Fibroblast of skin of left quadriceps (primary cell): ENCODE measurements around the gene LRRC36.
"Not testable (repeated sequence)": the region's sequence is repeated elsewhere in the genome, so short reads cannot be mapped to it uniquely, and the experiment has no call there.

ENCODE experiments used
- DNase-seq, 2 experiments: peaks; one replicate each; pipeline ENCODE4 v3.0.0-alpha.2; 2013; ENCODE audit warnings: low read depth in 2 of 2

Gene LRRC36

DNA sequence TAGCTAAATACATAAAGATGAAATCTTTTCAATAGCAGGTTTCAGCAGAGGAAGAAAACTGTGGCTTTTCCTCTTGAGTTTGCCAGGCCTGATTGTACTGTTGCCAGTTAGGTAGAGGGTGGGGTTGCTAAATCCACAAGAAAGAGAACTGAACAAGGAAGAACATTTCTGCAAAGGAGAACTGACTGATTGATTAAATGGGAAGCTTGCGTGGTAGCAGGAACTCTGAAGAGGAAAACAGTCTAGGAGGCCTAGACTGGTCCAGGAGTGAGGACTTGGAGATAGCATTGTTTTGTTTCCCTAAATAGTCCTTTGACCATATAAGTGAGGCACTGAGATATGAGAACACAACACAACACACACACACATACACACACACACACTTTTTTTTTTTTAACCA lies 18.8 kb downstream of the LRRC36 start:
- DNase-seq = no peak

DNA sequence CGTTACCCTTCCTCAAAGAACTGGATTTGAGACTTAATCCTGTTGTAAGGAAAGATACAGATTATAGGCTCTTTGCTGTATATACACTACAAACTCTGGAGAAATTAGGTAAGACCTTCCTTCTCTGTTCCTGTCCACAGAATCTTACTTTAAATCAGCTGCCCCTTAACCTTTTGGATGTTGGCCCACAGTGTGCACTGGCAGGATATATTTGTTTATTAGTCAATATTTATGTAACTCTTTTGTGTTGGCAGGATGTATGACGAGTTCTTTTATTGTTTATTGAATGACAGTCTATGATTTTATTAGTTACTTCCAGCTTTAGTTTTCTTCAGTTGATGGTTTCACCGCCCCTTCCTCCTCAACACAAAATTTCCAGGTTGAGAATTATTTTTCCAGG lies 19.7 kb downstream of the LRRC36 start:
- no peak for DNase-seq

DNA sequence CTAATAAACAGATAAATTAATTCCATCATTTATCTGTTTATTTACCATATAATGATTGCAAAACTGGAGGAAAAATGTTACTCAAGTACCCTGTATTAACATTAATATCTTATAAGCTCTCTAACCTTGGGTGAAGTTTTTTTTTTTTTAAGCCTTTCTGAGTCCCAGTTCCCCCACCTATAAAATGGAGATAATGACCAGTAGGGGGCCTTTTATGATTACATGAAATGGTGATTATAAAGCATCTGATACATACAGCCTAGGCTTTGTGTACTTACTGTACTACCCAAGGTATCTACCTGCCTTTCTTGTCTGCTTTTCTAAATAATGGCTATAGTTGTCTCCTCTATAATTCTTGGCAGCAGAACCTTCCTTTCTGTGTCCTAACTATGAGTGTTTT lies 22.6 kb downstream of the LRRC36 start:
- DNase-seq = no peak

DNA sequence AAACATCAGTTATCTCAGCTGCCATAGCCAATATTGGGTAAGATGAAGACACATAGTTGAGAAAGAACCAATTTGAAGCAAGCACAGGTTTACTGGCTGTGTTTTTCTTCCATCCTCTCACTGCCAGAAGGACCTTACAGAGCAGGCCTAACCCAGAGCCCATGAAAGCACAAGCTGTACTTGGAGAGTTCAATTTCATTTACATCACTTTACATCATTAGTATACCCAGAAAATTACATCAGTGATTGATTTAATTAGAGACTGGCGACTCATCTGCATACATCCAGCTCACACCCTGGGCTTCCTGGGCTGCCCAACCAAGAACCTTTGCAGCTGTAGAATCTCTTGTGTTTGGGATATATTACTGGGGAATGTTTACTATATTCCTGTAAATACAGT lies 23.7 kb downstream of the LRRC36 start:
- no peak for DNase-seq

DNA sequence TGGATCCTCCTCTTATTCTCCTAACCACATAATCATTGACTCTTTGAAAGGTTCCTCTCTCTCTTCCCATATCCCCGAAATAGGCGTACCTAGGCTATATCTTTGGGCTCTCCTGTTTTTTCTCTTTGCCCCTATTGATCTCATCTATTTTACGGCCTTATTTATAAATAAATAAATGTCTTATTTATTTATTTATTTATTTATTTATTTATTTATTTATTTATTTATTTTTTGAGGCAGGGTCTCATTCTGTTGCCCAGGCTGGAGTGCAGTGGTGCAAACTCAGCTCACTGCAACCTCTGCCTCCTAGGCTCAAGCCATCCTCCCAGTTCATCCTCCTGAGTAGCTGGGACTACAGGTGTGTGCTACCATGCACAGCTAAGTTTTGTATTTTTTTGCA lies 25.8 kb downstream of the LRRC36 start:
- not testable (repeated sequence) for DNase-seq

DNA sequence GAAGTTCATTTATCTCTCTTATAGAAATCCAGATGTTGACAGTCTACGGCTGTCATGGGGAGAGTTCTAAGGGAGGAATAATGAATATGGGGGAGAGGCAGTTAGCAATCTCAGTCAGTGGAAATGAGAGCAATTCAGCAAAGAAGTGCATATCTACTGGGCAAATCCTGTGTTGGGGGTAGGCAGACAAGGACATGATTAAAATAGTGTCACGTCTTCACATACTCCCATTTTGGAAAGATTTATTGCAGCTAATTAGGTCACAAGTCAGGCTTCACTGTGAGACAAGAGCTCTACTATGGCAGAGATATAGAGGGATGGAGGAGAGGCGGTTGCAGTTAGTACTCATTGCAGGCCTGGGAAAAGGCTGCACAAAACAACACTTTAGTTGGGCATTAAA lies 29.8 kb downstream of the LRRC36 start:
- no peak for DNase-seq

DNA sequence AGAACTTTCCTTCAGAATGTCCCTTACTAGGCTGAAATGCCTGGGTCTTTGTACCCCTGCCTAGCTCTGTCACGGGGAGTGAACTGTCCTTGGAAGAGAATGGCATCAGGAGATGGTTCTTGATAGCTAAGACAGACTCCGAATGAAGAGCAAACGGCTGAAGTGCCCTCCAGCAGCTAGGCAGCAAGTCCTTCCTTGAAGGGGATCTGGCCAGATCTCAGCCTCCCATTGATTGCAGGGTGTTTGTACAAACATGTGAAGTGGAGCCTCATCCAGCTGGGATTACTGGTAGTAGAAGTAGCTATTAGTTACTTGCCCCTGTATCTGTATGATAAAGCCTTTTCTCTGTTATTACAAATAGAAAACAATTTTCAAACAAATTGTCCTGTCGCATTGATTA lies 30.9 kb downstream of the LRRC36 start:
- DNase-seq = no peak

DNA sequence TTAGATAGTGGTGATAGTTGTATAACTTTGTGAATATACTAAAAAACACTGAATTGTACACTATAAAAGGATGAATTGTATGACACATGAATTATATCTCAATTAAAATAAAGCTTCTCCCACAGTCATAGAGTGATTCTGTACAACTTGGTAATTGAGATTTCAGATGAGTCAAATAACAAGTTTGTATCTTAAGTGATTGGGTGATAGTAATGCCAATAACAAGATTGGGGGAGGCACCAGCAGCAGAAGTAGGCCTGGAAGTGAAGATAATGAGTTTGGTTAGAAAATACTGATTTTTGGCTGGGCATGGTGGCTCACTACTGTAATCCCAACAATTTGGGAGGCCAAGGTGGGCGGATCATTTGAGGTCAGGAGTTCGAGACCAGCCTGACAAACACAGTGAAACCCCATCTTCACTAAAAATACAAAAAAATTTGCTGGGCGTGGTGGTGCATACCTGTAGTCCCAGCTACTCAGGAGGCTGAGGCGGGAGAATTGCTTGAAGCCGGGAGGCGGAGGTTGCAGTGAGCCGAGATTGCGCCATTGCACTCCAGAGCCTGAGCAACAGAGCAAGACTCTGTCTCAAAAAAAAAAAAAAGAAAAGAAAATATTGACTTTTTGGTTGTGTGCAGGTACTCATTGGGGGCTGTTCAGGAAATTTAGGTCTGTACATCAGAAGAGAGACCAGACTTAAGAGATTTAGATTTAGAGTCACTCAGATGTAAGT lies 33.1 kb downstream of the LRRC36 start:
- DNase-seq = not testable (repeated sequence)

DNA sequence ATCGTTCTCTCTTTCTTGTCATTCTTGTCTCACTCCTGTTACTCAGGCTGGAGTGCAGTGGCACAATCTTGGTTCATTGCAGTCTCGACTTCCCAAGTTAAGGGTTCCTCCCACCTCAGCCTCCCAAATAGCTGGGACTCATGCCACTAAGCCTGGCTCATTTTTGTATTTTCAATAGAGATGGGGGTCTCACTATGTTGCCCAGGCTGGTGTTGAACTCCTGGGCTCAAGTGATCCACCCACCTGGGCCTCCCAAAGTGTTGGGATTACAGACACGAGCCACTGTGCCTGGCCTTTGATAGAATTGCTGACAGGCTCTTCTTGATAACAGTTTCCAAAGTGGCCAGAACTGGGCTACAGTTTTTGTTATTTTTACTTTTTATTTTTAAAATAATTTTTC lies 34.4 kb downstream of the LRRC36 start:
- no peak for DNase-seq

DNA sequence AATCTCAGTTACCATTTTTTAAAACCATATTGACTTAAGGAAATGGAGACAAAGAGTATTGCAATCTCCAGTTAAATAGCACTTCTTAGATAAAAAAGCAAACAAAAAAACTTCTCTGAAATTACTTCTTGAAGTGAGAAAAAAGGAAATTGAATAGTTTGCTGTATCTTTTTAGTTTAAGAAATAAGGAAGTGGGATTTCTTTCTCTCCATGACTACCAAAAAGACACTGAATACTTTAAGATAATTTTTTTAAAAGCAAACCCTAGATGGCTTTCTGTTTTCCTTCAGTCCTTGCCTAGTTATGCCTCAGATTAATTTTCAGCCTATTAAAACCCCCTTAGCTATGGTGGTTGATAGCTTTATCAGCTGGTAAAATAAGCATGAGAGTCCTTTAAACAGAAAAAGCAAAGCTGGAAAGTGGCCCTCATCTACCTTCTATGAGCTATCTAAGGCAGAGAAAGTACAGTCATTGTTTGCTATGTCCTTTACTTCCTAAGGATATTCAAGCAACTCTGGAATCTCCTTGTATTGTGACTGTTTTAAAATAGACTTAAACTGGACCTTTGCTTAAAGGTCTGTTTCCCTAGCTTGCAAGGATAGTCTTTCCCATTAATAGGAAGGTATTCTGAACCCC lies 38.1 kb downstream of the LRRC36 start:
- no peak for DNase-seq

DNA sequence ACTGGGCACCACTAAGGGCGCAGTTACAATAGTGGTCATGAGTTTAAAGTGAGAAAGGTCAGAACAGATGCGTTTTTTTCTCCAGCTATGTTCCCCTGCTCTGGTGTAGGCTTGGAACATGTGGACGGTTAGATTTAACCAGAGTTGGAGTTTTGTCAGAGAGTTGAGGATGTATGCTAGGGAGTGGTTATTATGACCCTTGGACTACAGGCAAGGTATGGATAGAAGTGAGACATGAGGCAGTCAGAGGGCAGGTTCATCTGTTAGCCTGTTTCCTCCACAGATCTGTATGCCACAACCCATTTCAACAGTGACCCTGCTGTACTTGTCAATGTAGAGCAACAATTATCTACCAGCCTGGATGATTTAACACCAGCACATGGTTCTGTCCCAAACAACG lies 44.0 kb downstream of the LRRC36 start:
- no peak for DNase-seq

DNA sequence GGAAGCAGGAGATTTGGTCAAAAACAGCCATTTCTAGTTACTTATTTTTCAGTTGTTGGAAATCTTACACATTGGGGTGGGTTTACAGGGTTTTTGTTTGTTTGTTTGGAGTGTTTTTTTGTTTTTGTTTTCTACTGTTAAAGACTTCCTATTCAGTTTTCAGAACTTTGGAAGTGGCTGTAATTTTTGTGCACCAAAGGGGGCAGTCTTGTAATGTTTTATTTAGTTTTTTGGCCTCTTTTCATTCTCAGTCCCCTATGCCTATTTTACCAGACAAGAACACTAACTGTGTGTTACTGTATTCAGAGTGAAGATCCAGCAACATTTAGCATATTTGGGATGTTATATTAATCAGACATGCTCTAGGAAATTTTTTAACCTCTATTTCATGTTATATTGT lies 46.0 kb downstream of the LRRC36 start:
- DNase-seq = peak in 1 of 2 experiments; percentile 18

DNA sequence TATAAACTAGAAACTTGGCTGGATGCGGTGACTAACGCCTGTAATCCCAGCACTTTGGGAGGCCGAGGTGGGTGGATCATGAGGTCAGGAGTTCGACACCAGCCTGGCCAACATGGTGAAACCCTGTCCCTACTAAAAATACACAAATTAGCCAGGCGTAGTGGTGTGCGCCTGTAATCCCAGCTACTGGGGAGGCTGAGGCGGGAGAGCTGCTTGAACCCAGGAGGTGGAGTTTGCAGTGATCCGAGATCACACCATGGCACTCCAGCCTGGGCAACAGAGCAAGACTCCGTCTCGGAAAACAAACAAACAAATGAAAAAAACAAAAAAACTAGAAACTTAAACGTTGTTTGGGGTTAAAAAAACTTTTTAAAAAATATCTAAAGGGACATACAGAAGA lies 49.4 kb downstream of the LRRC36 start:
- not testable (repeated sequence) for DNase-seq

DNA sequence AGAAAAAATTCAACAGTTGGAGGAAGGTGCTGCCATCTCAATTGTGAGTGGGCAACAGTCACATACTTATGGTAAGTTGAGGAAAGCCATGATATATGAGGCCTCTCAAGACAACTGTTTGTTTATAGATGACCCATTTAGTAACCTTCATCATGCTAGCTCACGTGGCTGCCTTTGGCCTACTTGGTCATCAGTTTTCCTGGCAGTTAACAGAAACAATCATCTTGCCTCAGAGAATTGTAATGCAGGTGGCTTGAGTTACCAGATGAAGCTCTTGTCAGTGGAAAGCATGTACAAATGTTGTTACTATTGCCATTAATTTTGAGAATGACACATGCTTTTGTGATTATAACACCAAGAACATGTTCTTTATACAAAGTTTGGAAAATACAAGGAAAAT lies 52.0 kb downstream of the LRRC36 start:
- DNase-seq = no peak

DNA sequence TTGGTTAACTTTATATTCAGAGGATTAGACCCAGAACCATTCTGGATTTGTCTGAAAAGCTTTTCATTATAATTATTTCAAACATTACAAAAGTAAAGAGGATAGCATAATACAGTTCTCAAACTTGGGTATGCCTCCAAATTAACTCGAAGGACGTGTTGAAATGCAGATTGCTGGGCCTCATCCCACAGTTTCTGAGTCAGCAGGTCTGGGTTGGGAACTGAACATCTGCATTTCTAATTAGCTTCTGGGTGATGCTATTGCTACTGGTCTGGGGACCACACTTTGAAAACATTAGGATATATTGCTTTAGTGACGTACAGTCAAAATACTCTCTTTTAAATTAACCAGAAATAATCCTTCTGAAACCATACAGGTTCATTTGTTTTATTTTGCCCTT lies 56.7 kb downstream of the LRRC36 start:
- DNase-seq = no peak

DNA sequence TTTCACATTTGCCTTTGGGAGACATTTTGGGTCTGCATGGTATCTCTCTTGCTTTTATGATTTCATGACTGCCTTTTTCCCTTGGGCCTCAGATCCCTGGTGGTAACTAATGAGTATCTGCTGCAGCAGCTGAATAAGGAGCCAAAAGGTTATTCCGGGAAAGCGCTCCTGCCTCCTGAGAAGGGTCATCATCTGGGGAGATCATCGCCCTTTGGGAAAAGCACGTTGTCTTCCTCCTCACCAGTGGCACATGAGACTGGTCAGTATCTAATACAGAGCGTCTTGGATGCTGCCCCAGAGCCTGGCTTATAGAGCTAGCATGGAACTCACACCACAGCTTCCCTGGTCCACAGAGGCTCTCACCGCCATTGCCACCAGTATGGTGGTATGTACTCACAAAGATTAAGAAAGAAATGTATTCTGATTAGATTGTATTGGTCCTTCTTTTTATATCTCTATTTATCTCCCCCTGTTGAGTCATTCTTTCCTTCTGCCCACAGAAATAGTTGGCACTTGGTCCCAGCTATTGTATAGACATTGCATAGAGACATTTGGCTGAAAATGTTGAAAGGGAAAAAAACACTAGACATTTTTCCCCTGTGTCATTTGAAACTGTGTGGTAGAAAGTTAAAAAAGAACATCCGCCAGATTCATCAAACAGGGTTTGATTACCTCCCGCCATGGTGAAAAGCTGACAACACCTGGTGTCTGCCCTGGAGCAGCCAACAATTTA lies 58.3 kb downstream of the LRRC36 start:
- no peak for DNase-seq

DNA sequence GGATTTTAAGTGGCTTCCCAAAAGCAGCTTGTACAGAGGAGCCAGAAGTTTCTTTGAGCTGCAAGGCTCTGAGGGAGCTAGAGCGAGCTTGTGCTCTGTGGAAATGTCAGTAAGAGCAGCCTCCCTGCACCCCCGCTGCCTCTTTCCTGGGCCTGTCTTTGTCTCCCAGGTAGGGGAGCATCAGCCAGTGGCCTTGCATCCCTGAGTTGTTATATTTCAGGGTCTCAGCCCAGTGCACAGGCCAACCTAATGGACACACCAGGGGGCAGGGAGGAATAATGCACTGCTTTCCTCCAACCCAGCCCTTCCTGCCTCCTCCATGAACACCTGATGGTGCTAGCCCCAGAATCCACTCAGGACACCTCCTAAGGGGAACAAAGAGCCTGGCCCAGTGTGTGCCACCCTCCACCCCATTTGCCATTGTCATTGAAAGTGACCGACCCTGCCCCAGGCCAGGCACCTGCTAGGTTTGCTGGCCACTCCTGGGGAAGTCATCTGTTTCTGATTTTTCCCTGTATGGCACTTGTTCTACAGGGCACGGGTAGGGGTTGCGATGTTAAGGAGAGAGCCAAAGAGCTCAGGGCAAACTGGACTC lies 60.3 kb downstream of the LRRC36 start:
- DNase-seq = no peak

DNA sequence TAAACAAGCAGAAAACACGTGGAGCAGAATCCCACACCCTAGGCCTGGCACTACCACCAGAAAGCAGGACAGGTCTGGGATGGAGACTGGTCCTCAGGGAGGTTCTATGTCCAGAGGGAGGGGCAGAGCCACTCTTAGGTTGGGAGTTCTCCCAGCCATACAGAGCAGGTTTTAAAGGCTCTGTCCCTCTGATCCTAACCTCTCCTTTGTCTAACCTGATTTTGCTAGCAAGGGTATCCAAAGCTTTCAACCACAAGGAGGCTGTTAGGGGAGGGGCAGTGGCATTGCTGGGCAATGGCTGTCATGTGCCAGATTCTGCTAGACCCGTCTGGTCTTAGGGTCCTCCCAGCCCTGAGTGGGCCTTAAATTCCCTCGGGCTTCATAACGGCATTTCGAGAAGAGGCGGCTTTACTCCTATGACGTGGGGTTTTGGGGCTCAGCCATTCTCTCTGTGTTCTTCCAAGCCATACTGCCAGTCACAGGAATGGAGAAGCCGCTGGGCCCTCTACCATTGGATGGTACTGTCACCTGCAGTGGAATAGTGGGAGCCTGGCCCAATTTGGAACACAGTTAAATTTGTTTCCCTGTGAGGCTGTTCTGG lies 61.0 kb downstream of the LRRC36 start:
- DNase-seq = no peak

DNA sequence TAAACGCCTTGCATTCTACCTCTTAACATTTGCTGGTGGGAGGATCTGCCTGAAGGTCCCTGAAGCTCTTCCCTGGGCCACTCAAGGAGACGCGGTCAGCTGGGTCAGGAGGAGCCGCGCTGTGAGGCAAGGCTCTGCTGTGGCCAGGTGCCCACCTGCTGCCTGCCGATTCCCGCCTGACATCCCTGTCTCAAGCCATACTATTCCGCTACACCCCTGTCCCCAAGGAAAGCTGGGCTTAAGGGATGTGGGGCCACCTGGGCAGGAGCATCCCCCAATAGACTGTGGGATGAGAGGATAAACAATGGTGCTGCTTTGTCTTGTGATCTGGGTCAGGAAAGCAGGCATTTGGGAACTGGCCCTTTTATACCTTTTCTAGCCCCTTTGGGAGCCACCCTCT lies 61.6 kb downstream of the LRRC36 start:
- no peak for DNase-seq

DNA sequence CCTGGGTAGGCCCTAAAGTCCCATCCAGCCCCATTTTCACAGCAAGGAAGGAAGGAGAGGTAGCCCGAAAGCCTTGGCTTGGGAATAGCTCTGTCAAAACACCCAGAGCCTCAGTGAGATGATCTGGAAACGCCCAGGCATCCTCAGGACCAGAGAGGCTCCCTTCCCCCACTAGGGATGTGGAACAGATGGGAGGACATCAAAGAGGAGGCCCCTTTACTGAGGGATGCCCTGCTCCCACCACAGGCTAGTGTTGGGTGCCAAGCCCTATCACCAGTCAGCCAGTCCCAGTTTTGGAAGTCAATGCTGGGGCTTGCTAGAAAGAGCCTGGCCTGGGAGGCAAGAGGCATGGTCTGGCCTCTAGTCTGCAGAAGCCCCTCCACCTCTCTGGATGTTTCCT lies 62.0 kb downstream of the LRRC36 start:
- no peak for DNase-seq

DNA sequence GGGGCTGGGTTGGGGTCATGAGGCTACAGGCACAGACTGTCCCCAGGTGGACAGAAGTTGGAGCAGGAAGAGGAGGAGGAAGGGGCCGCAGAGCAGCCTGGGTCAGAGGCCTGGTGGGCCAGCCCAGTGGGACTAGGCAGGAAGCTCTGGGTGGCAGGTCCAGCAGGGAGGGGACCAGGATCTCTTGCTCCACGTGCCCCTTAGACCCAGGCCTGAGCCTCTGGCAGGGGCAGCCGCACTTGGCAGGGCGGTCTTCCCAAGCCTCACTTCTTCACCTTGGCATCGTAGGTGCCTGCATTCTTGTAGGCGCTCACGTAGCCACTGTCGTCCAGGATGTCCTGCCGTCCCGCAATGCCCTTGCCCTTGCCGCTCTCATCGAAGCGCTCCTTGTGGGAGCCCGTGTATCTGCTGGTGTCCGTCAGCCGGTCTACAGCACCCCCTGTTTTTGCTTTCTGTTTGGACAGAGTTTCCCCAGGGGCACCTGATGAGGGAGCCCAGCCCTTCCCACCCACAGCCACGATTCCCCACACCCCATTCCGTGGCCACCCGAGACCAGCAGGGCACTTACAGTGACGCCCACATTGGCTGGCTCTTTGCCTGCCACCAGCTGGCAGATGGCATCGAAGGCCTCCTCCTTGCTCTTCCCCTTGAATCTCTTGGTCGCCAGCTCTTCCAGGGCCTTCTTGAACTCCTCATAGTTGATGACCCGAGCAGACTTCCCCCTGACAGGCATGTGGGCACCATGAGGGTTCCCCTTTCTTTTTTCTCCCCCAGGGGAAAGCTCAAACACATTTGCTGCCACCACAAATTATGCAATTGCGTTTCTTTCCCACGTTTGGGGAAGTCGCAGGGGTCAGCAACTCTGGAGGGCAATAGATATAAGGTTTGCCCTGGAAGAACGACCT lies 63.5 kb downstream of the LRRC36 start:
- no peak for DNase-seq
